SKM-1 treated with dmso at 0.1 percent for 144 hours (cell line): Measurements from ENCODE around the gene CSRNP3.

Experiments
- DNase-seq: peaks from one replicate; lab custom pipeline; 2025; ENCODE audit not compliant: unreplicated experiment; lab: John Stamatoyannopoulos, UW

Gene CSRNP3

DNA sequence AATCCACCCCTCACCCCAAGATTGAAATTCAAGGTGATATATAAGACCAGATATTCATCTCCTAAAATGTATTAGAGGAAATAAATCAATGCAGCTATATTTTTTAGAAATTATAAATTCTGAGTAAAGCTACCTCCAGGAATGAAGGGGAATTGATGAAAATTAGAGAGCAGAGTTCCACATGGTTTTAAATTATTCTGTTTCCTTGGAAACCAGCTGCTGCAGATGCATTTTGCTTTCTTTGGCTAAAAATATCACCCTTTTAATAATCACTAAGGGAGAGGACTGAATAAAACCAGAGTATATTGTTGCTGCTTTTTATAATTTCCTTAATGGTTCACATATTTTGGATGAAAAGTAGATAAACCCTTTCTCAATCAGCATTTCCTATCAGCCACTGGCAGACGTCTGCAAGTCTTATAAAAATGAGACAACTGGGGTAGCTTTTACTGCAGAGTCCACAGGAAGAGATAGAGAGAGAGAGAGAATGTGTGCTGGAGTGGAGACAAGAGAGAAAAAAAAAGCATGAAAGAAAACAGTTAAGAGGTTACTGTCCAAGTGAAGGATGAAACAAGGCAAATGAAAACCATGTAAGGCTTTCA lies 2.0 kb downstream of the CSRNP3 start:
- DNase-seq, result no peak

GRCh38 chr2:165472922-165473321 lies 3.4 kb downstream of the CSRNP3 start:
- no peak for DNase-seq

DNA sequence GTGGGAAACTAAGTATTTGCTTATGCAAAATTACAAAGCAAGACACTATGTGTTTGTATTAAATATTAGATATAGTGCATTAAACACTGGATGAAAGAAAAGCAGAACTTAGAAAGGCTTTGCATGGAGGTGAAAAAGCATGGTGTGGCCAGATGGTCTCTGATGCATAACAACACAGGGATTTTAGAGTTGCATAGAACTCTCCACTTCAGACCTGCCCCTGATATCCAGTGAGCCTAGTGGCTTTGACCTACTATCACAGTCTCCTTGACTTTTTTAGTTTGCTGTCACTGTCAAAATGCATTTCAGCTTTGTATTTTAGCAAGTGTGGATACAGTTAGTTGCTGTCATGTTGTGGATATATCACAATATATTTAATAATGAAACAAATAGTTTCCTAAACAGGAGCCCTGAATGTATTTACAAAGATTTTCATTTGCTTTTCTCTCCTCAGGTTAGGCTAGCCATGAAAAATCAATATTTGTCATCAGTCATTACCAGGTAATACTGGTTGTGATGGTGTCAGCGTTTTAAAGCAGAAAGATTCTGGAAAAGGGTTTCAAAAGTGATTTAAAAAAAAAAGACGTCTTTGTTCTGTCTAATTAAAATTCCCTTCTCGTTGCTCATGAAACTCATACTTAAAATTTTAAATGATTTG lies 5.2 kb downstream of the CSRNP3 start:
- no peak for DNase-seq

DNA sequence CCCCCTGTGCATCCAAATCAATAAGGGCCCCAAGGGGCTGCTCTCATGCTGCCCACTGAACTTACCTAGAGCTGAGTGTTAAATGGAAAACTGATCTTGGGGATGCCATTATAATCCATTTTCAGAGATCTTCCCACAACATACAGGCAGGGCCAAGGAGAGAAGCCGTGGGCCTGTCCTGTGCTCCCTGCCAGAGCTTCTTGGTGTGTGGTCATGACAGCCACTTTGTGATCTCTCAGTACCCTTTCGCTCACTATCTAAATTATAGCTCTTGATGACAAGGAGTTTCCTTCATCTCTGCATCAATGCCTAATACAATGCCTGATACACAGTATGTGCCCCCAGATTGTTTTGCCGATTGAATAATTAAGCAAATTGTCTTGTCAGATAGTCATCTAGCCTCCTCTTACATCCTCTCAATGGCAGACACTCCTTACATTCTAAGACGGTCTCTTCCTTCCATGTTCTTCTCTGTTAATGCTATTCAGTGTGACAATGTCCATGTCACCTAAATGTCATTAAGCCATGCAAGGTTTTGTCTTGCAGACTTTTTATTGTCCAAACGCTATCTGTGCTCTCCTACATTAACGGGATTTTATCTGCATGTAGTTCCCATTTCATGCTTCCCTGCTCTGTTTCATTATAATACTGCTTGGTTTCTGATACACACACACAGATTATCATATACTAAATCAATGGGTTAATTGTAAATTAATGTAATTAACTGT lies 5.9 kb downstream of the CSRNP3 start:
- no peak for DNase-seq

- no peak for DNase-seq
These were observed 10.4 kb downstream of the CSRNP3 start for GRCh38 chr2:165479856-165480255.

- DNase-seq, result no peak
These were observed 25.1 kb downstream of the CSRNP3 start for GRCh38 chr2:165494573-165494972.

- DNase-seq, result no peak
These were observed 28.3 kb downstream of the CSRNP3 start for GRCh38 chr2:165497659-165498317.

DNA sequence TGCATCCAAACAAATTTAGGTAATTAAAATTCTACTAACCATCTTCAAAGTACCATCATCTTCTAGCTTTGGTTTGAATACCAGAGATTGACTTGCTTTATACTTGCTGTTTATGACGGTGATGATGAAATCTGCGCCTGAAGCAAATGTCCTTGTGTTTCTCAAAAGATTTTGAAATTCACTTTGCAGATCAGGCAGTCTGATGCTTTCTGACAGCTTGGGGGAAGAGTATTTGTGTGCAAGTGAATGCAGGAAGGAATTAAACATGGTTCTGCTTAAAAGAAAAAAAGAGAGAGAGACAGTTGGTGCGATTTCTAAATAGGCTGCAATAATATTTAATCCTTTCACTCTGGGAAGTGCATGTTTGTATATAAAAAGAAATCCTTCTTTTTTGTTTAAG lies 29.6 kb downstream of the CSRNP3 start:
- DNase-seq, result no peak

GRCh38 chr2:165500001-165500400 lies 30.5 kb downstream of the CSRNP3 start:
- no peak for DNase-seq

- no peak for DNase-seq
These were observed 31.3 kb downstream of the CSRNP3 start for GRCh38 chr2:165500816-165501215.

DNA sequence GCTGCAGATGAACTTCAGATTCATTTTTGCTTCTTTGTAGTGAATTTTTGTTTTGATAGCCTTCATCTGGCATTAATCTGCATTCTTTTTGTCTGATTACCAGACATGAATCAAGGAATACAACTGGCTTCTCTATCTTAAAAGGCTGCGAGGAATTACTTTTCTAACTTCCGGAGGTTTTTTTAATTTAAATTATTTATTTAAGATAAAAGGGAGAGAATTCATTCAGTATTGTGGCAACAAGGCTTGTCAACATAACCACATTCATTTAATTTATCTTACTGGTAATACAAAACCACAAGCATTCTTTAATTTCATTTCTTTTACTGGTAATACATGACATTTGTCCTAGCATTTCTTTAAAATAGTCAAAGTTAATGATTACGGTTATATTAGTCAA lies 36.0 kb downstream of the CSRNP3 start:
- no peak for DNase-seq

- DNase-seq, result no peak
These were observed 39.4 kb downstream of the CSRNP3 start for GRCh38 chr2:165508927-165509326.

GRCh38 chr2:165513479-165513878 lies 44.0 kb downstream of the CSRNP3 start:
- DNase-seq, result no peak

DNA sequence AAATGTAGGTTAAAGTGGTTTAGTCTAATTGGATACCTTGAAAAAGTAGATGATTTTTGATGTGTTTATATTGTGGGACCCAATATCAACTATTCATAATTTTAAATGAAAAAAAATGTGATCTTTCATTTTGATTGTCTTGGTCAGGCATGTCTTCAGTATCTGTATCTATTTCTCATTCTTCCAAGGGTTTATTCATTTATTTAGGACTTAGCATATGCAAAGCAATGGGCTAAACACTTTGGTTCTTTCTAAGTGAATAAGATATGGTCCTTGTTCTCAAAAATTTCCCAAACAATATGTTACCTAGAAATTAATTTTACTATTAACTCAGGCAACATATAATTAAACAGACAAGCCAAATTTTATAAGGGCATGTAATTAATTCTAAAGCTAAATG lies 49.1 kb downstream of the CSRNP3 start:
- DNase-seq, result no peak

GRCh38 chr2:165522719-165523118 lies 53.2 kb downstream of the CSRNP3 start:
- no peak for DNase-seq

DNA sequence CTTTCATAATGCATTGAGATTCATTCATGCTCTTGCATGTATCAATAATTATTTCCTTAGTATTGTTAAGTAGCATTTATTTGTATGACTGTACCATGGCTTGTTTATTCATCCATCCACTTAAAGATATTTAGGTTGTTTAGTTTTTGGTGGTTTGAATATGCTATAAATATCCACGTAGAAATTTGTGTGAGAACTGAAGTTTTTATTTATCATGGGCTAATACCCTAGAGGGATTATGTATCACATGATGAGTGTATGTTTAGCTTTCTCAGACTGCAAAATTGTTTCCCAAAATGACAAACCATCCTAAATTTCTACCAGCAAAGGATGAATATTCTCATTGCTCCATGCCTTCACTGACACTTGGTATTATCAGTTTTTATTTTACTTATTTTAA lies 55.2 kb downstream of the CSRNP3 start:
- DNase-seq, result no peak

GRCh38 chr2:165528691-165529090 lies 59.2 kb downstream of the CSRNP3 start:
- no peak for DNase-seq

- DNase-seq, result no peak
These were observed 59.6 kb downstream of the CSRNP3 start for GRCh38 chr2:165529130-165529529.

- no peak for DNase-seq
These were observed 63.8 kb downstream of the CSRNP3 start for GRCh38 chr2:165533331-165533730.

DNA sequence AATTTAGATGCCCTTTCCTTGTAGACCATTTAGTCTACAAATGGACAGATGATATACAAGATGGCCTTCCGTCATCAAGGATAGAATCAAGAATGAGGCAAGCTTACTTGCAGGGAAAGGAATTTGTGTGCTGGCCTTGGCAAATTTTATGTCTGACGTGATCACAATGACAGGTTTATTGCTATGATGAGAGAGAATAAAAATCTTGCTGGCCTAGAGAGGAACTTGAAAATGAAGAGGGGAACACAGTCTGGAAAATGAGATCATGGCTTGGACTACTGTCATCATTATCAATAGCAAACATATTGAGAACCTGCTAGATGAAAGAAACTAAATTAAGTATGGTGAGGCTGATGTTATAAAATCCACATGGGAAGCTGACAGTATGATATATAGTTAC lies 66.0 kb downstream of the CSRNP3 start:
- no peak for DNase-seq

DNA sequence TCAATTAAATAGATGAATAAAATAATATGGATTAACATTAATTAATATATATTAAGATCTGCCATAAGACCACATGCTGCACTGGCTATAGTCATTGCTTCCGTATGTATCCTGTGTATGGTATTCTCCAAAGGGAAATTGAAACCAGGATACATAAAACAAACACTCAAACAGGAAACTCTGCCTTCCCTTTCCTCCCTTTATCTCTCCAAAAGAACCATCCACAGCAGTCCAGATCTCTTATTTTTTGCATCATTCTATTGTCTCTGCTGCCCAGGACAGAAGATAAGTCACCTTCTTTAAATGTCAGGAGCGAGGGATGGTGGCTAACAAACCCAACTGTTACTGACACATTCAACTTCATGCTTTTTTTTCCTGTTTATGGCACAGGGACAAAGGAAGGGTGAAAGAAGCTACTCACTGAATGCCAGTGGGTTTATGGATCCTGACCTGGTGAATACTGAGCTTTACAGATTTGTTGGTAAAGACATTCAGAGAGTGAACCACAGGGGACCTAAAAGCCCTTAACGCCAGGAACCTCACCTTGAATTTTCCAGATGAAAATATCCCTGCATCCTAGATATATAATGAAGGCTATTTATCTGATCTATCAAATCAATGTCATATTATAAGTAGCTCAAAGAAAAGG lies 67.5 kb downstream of the CSRNP3 start:
- DNase-seq, result no peak
